CD4-positive, alpha-beta T cell treated with Interleukin-17A for 1 hour (primary cell): ENCODE data around the gene EPHA4.

Experiments used
- DNase-seq: peaks from one replicate; pipeline ENCODE4 v3.0.0-alpha.2; 2020

Gene EPHA4

GRCh38 chr2:221501883-221502269 is 70.2 kb downstream of the EPHA4 start:
- DNase-seq: no peak

- no peak for DNase-seq
Observed at GRCh38 chr2:221501210-221501882, 70.8 kb downstream of the EPHA4 start.

GRCh38 chr2:221500501-221501209 is 71.4 kb downstream of the EPHA4 start:
- no peak for DNase-seq

GRCh38 chr2:221495731-221496130 is 76.4 kb downstream of the EPHA4 start:
- no peak for DNase-seq

- no peak for DNase-seq
Observed at GRCh38 chr2:221494556-221494955, 77.5 kb downstream of the EPHA4 start.

- no peak for DNase-seq
Observed at GRCh38 chr2:221493391-221493790, 78.7 kb downstream of the EPHA4 start.

- DNase-seq: no peak
Observed at GRCh38 chr2:221492636-221493035, 79.5 kb downstream of the EPHA4 start.

- no peak for DNase-seq
Observed at GRCh38 chr2:221490506-221491060, 81.5 kb downstream of the EPHA4 start.

- no peak for DNase-seq
Observed at GRCh38 chr2:221488136-221488807, 83.8 kb downstream of the EPHA4 start.

GRCh38 chr2:221486106-221486505 is 86.0 kb downstream of the EPHA4 start:
- no peak for DNase-seq

GRCh38 chr2:221485503-221485870 is 86.6 kb downstream of the EPHA4 start:
- DNase-seq: no peak

- DNase-seq: no peak
Observed at GRCh38 chr2:221484761-221485502, 87.2 kb downstream of the EPHA4 start.

GRCh38 chr2:221482666-221483455 is 89.2 kb downstream of the EPHA4 start:
- no peak for DNase-seq

- DNase-seq: no peak
Observed at GRCh38 chr2:221480821-221481220, 91.3 kb downstream of the EPHA4 start.

GRCh38 chr2:221480163-221480562 is 91.9 kb downstream of the EPHA4 start:
- DNase-seq: no peak

- DNase-seq: no peak
Observed at GRCh38 chr2:221478485-221478863, 93.6 kb downstream of the EPHA4 start.

GRCh38 chr2:221477714-221478484 is 94.2 kb downstream of the EPHA4 start:
- no peak for DNase-seq

- DNase-seq: no peak
Observed at GRCh38 chr2:221476195-221476594, 95.9 kb downstream of the EPHA4 start.

- DNase-seq: no peak
Observed at GRCh38 chr2:221473451-221473850, 98.7 kb downstream of the EPHA4 start.

- DNase-seq: no peak
Observed at GRCh38 chr2:221468317-221468716, 103.8 kb downstream of the EPHA4 start.

GRCh38 chr2:221467610-221468009 is 104.5 kb downstream of the EPHA4 start:
- DNase-seq: no peak

GRCh38 chr2:221466744-221467143 is 105.4 kb downstream of the EPHA4 start:
- DNase-seq: no peak
